ENCODE measurements around the gene TMEM175.
"Not testable (repeated sequence)": the region's sequence is repeated elsewhere in the genome, so short reads cannot be mapped to it uniquely, and the experiment has no call there.

The TMEM175 gene

GRCh38 chr4:929096-929765 is 3.0 kb upstream of the TMEM175 start:
- ChIA-PET CTCF (no interaction called here), POLR2A (no interaction called here)
- no peak for DNase-seq (ENCODE audit: extremely low spot score)
- TF ChIP-seq SUZ12 (IDR thresholded peaks at IDR 0.05) = no peak
- no peak for TF ChIP-seq TARDBP (IDR thresholded peaks at IDR 0.05)
- no peak for TF ChIP-seq FOXM1 (IDR thresholded peaks at IDR 0.05; ENCODE audit: borderline replicate concordance)
- TF ChIP-seq FOXK2 (IDR thresholded peaks at IDR 0.05) = no peak
- no peak for TF ChIP-seq L3MBTL2 (conservative IDR thresholded peaks at IDR 0.05)
- TF ChIP-seq SP1 (IDR thresholded peaks at IDR 0.05) = no peak

GRCh38 chr4:930028-930551 is 2.2 kb upstream of the TMEM175 start:
- TF ChIP-seq FOXK2 (IDR thresholded peaks at IDR 0.05) = no peak
- no peak for TF ChIP-seq SUZ12 (IDR thresholded peaks at IDR 0.05)
- TF ChIP-seq BHLHE40 (IDR thresholded peaks at IDR 0.05; ENCODE audit: borderline replicate concordance) = no peak
- TF ChIP-seq PKNOX1 (IDR thresholded peaks at IDR 0.05) = no peak
- TF ChIP-seq HDGF (IDR thresholded peaks at IDR 0.05; ENCODE audit: borderline replicate concordance) = no peak
- no peak for TF ChIP-seq CTBP1 (IDR thresholded peaks at IDR 0.05; ENCODE audit: borderline replicate concordance)
- no peak for TF ChIP-seq ARNT (IDR thresholded peaks at IDR 0.05)
- no peak for TF ChIP-seq LEF1 (IDR thresholded peaks at IDR 0.05; ENCODE audit: borderline replicate concordance)
- TF ChIP-seq ELF4 (IDR thresholded peaks at IDR 0.05) = no peak
- TF ChIP-seq FOXA1 (IDR thresholded peaks at IDR 0.05) = no peak
- TF ChIP-seq L3MBTL2 (conservative IDR thresholded peaks at IDR 0.05) = no peak
- no peak for TF ChIP-seq NFRKB (IDR thresholded peaks at IDR 0.05)
- TF ChIP-seq SP1 (IDR thresholded peaks at IDR 0.05) = no peak
- TF ChIP-seq FOXM1 (IDR thresholded peaks at IDR 0.05; ENCODE audit: borderline replicate concordance) = no peak
- TF ChIP-seq TARDBP (IDR thresholded peaks at IDR 0.05) = no peak
- no peak for TF ChIP-seq ZNF384 (IDR thresholded peaks at IDR 0.05)

GRCh38 chr4:930827-931193 is 1.4 kb upstream of the TMEM175 start:
- POLR2A ChIA-PET = interaction anchor here (1.0 kb wide), 1 partner anchor 149 kb away, joined by 3 read pairs; no protein-coding TSS in a partner anchor
- CTCF ChIA-PET = interaction anchor here (1.1 kb wide), 1 partner anchor 13 kb away, joined by 3 read pairs; no protein-coding TSS in a partner anchor
- TF ChIP-seq PKNOX1 (IDR thresholded peaks at IDR 0.05) (peak; percentile 55), ZNF384 (IDR thresholded peaks at IDR 0.05) (no peak)
- no peak for DNase-seq (ENCODE audit: extremely low spot score)

More at GRCh38 chr4:930028-930551, 2.2 kb upstream of the TMEM175 start:
- ChIA-PET CTCF (interaction anchor here (1.1 kb wide), 1 partner anchor 14 kb away, joined by 3 read pairs; no protein-coding TSS in a partner anchor), POLR2A (interaction anchor here (1.0 kb wide), 1 partner anchor 148 kb away, joined by 3 read pairs; no protein-coding TSS in a partner anchor)
- no peak for DNase-seq (ENCODE audit: extremely low spot score)

- ChIA-PET CTCF (interaction anchor here (1.3 kb wide), 1 partner anchor 199 kb away, joined by 3 read pairs; no protein-coding TSS in a partner anchor), POLR2A (interaction anchor here (0.8 to 1.5 kb wide), 9 partner anchors 12 to 807 kb away, joined by 3 to 12 read pairs (median 6); partner anchors contain the start of genes DGKQ, IDUA and ZNF718)
- TF ChIP-seq ELF4 (IDR thresholded peaks at IDR 0.05) (no peak), L3MBTL2 (conservative IDR thresholded peaks at IDR 0.05) (0 out of 2 replicates have a peak, but pooled peaks have one; percentile 17), LEF1 (IDR thresholded peaks at IDR 0.05; ENCODE audit: borderline replicate concordance) (no peak)
- no peak for DNase-seq (ENCODE audit: extremely low spot score)
These were observed 883 bp upstream of the TMEM175 start for GRCh38 chr4:931194-931959.

GRCh38 chr4:932713-933070 is 432 bp downstream of the TMEM175 start:
- ChIA-PET POLR2A (interaction anchor here (0.8 to 1.5 kb wide), 11 partner anchors 10 to 151 kb away, joined by 3 to 12 read pairs (median 5); partner anchors contain the start of genes DGKQ and IDUA), CTCF (interaction anchor here (0.9 to 1.3 kb wide), 2 partner anchors 175 to 198 kb away, joined by 3 read pairs; no protein-coding TSS in a partner anchor)
- TF ChIP-seq FOXK2 (IDR thresholded peaks at IDR 0.05) = no peak
- no peak for DNase-seq (ENCODE audit: extremely low spot score)

- POLR2A ChIA-PET; DNase-seq (ENCODE audit: extremely low spot score): not testable (repeated sequence)
- peak; percentile 76 for TF ChIP-seq PKNOX1 (IDR thresholded peaks at IDR 0.05)
- CTCF ChIA-PET = interaction anchor here (0.7 kb wide), 1 partner anchor 13 kb away, joined by 4 read pairs; no protein-coding TSS in a partner anchor
These were observed 7.2 kb downstream of the TMEM175 start for GRCh38 chr4:939508-939907.

Measured in HEK293T (cell line).